SK-N-SH treated with all-trans-retinoic acid at 6 μM for 48 hours (cell line): Measurements from ENCODE around the gene COBLL1.

Experiments
- ARNTL ChIP-seq: fragments of 450-650 bp; formaldehyde crosslinking; IDR thresholded peaks from 2 replicates; pipeline ENCODE4 v1.5.0; 2020; ENCODE audit warnings: low read depth, mild to moderate bottlenecking, moderate library complexity, borderline replicate concordance
- BACH2 ChIP-seq: fragments of 250-450 bp; sonication (Bioruptor Pico); IDR thresholded peaks from 2 replicates; pipeline ENCODE4 v1.9.0; 2021; ENCODE audit warnings: mild to moderate bottlenecking, borderline replicate concordance
- ISL1 ChIP-seq: fragments of 250-450 bp; sonication (Bioruptor Pico); IDR thresholded peaks from 2 replicates; pipeline ENCODE4 v2.1.2; 2022; ENCODE audit warnings: mild to moderate bottlenecking, moderate library complexity
- RARB ChIP-seq: fragments of 250-450 bp; sonication (Bioruptor Pico); IDR thresholded peaks from 2 replicates; pipeline ENCODE4 v1.8.0; 2021; ENCODE audit warnings: mild to moderate bottlenecking, moderate library complexity
- SNAI2 ChIP-seq: fragments of 250-450 bp; sonication (Bioruptor Pico); IDR thresholded peaks from 2 replicates; pipeline ENCODE4 v1.5.0; 2020; ENCODE audit warnings: mild to moderate bottlenecking, moderate library complexity

DNA sequence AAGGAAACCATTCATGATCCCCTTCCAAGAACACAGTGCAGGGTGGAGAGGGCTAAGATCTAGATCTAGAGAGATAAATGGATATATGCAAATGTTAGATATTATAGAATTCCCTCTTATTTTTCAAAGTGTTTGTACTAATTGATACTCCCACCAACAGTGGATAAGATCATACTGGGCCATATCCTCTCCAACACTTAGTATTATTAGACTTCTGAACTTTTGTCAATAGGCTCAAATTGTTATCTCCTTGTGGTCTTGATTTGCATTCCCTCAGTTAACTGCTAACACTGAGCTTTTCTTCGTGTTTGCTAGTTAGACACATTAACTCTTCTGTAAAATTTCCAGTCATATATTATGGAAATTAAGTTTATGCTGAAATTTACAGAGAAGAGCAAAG lies 163.9 kb downstream of the COBLL1 start:
- TF ChIP-seq ARNTL (CRISPR knock-in tag) = no peak
- TF ChIP-seq SNAI2 (CRISPR knock-in tag) = no peak
- TF ChIP-seq ISL1 (CRISPR knock-in tag) = no peak
- TF ChIP-seq BACH2 (CRISPR knock-in tag) = no peak
- TF ChIP-seq RARB = no peak
